GM21447 (cell line): Measurements from ENCODE around the gene APOB.
"Not testable (repeated sequence)": the region's sequence is repeated elsewhere in the genome, so short reads cannot be mapped to it uniquely, and the experiment has no call there.

Experiments used
- ATAC-seq: cut with Tn5 transposase; IDR thresholded peaks from one replicate; pipeline ENCODE4 v1.9.1; 2021; ENCODE audit not compliant: unreplicated experiment

Gene APOB

DNA sequence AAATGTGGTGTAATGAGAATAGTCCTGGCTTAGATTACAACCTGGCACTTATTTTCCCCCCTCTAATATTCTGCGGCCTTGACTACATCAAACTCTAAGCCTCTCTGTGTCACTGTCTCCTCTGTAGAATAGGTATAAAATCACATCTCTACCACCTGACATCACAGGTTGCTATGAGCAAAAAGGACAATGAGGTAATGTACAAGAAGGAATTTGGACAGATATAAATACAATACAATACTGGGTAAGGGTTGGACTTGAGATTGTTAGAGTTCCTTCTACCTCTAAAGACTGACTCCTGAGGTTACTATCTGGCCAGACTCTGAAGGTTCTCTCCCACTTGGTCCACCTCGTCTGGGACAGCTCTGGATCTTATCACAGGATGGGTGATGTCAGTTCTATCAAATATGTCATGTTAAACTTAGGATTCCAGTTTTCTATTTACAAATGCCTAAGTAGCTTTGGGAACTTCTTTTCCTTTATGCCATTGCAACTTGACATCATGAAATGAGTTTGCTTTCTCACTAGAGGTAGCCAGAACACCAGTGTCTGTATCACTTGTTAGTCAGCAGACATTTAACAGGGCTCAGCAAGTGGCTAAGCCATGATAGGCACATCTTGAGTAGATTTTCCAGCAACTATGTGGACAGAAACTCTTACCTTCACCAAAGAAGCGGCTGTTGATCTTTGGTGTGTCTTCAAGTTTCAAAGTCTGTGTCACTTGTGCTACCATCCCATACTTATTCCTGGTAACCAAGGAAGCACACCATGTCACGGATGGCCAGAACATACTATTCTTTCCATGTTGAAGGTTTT, 9.5 kb downstream of the APOB start:
- no peak for ATAC-seq

DNA sequence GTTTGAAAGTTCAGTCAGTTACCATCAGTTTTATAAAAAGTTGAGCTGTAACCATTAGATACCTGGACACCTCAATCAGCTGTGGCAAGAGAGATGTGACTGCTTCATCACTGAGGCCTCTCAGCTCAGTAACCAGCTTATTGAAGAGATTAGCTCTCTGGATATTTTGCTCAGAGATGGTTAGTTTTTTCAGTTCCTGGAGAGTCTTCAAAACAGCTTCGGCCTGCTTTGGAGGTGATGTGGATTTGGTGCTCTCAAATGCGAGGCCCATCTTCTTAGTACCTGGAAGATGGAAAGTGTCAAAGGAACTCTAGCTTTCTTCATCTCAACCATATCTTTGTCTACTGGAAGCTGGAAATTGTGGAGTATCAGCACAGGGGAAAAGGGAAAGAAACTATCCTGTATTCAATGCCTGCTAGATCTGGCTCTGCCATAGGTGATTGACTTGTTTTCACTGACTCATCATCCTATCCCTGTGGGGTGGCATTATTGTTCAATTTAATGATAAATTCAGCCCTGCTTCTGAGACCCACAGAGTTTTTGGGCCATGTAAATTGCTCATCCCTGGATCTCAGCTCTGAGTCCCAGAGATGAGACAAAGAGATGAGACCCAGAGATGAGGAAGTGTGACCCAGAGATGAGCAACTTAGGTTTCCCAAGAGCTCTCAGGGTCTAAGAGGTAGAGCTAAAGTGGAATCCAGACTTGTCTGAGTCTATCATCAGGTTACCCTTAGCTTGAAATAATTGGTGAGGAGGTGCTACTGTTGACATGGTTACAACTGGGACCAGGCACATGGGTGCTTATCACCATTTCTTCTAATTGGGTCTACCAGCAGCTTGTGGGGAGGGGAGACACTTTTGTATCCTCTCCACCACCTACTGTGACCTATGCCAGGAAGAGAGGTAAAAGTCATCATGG, 10.4 kb downstream of the APOB start:
- no peak for ATAC-seq

DNA sequence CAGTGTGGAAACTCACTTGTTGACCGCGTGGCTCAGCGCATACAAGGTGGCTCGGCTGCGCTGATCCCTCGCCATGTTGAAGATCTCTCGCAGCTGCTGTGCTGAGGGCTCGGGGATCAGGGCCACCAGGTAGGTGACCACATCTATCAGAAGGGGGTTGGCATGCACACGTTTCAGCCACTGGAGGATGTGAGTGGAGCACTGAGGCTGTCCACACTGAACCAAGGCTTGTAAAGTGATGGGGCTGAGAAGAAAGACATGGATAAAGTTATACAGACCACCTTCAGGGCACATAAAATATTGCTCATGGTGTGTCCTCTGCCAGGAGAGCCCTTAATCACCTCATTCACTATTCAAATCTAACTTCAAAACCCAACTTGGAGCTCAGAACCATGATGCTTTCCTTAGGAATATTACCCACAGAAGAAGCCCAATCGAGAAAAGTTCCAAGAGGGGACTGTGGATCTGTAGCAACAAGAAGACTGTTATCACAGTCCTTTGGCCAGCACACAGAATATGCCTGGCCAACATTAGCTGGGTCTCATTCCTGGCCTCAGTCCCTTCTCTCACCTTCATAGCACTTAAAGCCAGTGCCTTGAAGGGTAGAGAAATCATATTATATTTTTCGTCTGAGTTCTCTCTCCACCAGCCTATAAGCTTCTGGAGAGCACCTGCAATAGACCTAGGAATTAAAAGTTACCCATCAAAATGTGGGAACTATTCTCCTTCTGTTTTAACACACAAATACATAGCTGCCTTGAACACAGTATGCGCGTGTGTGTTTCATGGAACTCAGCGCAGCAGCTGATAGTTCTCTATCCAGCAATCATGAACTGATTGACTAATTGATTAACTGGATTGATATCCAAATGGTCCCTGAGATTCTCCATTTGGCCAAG, 11.3 kb downstream of the APOB start:
- ATAC-seq: no peak

DNA sequence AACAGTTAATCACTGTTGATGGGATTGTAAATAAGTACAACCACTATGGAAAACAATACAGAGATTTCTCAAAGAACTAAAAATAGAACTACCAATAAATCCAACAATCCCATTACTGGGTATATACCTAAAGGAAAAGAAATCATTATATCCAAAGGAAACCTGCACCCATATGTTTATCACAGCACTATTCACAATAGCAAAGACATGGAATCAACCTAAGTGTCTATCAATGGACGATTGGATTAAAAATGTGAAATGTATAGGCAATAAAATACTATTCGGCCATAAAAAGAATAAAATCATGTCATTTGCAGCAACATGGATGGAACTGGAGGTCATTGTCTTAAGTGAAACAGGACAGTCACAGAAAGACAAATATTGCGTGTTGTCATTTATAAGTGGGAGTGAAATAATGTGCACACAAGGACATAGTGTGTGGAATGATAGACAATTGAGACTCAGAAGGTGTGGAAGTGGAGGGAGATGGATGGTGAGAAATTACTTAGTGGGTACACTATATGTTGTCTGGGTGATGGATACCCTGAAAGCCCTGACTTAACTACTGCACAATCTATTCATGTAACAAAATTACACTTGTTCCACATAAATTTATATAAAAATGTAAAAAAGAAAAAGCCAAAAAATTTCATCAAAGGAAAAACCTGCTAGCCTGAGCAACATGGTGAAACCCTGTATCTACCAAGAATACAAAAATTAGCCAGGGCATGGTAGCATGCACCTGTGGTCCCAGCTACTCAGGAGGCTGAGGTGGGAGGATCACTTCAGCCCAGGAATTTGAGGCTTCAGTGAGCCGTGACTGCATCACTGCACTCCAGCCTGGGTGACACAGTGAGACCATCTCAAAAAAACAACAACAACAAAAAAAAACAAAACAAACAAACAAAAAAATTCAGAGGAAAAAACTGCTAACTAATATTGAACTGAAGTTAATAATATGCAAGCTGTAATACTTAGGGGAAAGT, 12.6 kb downstream of the APOB start:
- ATAC-seq: no peak

DNA sequence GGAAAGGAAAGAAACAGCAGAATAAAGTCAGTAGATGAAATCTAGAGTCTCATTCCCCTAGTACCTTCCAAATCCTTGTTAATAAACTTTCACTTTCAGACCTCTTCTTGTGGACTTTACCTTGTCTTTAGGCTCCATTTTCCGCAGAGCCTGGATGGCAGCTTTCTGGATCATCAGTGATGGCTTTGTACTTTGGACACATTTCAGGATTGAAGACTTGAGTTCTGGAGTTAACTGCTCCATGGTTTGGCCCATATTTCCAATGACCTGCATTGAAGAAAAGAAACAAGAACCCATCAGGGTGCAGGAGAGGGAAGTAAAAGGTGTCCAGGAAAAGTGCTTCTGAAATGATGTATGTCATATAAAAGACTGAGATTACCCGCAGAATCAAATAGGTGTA, 14.4 kb downstream of the APOB start:
- ATAC-seq: no peak

DNA sequence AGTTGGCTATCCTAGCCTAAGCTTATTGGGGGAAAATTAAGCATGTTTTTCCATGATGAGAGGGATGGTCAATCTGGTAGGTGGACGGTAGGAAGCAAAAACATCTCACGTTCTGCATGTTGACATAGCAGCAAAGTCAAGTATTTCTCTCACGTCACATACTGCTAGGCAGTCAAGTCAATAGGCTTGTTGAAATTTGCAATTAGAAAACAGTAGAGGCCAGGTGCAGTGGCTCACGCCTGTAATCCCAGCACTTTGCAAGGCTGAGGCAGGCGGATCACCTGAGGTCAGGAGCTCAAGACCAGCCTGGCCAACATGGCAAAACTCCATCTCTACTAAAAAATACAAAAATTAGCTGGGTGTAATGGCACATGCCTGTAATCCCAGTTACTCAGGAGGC, 14.9 kb downstream of the APOB start:
- ATAC-seq: not testable (repeated sequence)

DNA sequence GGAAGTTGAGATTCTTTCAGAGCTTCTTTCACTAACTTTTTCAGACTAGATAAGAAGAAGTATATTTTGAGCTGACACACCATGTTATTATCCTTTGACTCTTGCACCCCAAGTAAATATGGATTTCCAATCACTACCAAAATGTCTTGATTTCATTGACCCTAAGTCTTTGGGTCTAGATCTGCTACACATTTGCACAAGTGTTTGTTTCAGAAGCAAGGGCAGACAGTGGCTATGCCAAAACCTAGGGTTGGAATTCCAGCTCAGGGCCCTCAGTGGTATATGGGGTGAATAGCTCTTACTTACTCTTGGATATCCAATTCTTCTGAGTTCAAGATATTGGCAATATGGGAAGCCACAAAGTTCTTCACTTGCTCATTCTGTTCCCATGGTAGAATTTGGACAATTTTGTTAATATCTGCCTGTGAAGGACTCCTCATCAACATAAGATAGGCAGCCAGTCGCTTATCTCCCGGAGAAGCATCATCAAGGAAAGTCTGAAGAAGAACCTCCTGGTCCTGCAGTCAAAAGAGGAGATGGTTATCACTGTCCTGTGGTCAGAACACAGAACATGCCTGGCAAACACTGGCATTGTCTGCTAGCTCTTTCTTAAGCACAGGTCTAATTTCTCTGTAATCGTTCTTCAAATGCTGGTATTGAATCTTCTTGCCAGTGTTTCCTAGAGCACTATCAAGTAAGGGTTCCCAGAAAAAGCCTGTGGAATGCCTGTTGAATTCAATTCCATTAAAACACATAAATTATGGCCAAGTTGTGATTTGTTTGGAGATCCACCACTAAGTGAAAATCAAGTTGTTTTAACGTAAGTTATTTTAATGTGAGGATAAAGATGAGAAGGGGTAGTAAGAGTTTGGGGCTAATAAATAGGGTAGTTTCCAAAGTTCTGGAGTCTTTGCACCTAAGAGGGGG, 15.6 kb downstream of the APOB start:
- no peak for ATAC-seq

DNA sequence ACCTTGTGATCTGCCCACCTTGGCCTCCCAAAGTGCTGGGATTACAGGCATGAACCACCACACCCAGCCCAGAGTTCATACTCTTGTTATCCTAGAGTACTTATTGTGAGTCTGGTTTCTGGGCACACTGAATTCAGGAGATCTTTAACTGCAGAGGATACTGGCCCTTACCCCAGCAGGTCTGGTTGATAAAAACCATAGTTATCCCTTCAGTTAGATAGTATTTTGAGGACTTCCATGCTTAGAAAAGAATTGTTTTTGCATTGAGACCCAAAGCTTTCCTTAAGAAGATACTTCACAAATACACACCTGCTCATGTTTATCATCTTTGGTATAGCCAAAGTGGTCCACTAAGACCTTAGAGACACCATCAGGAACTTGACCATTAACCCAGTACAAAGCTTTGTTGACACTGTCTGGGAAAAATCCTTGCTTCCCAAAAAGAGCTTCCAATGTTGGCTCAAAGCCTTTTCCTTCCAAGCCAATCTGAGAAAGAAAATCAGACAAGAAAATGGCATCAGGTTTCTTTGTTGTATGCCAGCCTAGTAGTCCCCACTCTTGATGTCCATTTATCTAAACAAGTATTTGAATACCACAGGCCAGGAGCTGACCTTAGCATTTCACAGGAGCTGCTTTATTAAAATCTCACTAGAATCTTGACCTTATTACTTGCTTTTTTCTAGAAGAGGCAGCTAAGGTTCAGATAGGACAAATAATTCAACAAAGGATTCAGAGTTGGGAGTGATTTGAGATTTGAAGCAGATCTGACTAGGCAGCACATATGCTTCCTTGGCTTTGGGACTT, 17.2 kb downstream of the APOB start:
- no peak for ATAC-seq

DNA sequence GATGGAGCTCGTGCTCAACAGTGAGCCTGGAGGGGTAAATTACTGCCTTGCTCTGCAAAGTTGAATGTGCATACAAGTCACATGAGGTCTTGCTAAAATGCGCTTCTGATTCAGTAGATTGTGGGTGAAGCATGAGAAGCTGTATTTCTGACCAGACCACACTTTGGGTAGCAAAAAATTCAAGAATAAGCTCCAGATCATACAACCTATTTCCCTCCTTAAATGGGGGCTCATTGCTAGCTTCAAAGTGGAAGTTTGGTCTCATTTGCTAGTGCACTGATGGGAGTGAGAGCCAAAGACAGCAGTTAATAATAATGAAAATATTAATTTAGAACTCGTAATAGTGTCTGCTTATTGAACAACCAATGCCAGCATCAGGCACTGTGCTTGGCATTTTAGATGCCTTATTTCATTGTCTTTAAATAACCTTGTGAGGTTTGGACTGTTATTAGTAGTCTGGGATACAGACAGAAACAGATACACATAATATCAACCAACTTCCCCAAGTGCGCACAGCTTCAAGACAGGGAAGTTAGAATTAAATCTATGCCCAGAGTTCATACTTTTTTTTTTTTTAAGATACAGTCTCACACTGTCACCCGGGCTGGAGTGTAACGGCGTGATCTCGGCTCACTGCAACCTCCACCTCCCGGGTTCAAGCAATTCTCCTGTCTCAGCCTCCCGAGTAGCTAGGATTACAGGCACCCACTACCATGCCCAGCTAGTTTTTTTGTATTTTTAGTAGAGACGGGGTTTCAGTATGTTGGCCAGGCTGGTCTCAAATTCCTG, 18.0 kb downstream of the APOB start:
- no peak for ATAC-seq

DNA sequence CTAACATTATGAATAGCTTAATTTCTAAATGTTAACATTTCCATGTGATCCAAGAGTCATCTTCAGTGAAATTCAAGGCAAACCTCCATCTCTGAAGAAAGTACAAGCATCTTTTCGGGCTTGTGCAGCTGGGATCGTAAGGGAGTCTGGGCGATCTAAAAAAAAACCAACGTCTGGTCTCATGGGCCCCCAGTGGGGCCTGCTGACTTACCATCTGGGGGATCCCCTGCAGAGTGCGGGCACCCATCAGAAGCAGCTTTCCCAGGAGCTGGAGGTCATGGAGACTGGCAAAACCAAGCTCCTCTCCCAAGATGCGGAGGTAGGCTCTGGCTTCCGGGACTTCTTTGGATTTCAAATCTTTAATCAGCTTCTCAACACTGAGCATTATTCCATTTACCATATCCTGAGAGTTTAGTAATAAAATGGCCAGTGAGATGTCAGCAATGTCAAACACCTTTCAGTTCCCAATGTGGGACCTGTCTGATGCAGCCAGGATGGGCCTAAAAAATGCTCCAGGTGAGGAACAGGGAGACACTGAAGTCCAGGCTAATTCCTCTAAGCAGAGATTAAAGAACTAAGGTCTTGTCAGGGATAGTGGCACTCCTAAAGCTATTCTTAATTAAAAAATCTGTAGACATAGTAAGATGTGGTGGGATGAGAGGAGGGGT, 19.0 kb downstream of the APOB start:
- ATAC-seq: no peak

DNA sequence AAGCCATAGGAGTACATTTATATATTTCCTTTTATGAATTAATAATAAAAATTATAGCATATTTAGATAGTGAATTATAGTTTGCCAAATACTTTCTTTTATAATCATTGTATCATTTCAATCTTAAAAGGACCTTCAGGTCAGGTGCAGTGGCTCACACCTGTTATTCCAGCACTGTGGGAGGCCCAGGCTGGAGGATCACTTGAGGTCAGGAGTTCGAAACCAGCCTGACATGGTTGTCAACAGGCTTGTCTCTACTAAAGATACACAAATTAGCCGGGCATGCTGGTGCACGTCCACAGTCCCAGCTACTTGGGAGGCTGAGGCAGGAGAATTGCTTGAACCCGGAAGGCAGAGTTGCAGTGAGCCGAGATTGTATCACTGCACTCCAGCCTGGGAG, 19.7 kb downstream of the APOB start:
- ATAC-seq: no peak

DNA sequence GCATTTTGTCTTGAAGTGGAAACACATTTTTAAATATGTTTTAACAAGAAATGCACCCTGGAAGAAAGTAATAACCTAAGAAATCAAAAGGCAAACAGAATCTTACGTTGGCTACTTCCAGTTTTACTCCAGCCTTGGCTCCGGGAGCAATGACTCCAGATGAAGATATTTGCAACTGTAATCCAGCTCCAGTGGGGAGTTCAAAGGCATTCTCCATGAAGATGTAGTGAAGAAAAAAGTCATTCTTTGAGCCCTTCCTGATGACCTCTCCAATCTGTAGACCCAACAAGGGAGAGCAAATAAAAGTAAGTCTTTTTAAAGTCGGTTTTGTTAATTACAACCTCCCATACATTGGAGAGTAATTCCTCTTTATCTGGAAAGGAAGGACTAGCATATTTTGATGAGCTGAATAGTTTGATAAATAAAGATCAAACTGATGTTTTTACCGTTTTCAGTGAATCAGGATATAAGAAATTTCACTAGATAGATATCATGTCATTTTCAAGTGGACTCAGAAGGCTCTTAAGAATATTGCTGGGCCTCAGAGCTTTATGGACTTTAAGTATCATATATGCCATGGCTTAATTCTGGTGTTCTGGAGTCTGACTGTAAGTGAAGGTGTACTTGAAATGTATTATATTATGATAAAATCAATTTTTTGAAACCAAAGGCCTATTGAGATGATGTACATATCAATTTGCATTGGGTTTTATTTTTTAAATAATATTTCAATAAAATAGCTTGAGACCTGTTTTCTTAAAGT, 20.3 kb downstream of the APOB start:
- no peak for ATAC-seq

DNA sequence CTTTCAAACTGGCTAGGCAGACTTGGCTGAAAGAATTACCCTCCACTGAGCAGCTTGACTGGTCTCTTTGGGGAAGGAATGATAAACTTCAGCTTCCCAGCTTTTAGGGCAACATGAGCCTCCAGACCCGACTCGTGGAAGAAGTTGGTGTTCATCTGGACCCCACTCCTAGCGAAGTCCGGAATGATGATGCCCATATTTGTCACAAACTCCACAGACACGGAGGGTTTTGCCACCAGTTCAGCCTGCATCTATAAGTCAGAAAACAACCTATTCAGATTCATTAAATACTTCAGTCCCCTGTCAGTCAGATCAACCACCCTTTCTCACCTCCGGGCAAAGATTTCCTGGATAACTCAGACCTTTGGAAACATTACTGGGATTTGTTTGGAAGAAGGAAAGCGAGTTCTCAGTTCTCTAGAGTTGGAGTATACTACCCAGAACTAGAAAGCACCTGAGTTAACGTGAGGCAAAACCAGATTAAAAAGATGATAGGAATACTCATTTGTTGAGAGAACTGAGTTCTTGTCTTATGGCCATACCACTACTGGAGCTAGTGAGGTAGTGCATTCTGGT, 21.0 kb downstream of the APOB start:
- no peak for ATAC-seq

DNA sequence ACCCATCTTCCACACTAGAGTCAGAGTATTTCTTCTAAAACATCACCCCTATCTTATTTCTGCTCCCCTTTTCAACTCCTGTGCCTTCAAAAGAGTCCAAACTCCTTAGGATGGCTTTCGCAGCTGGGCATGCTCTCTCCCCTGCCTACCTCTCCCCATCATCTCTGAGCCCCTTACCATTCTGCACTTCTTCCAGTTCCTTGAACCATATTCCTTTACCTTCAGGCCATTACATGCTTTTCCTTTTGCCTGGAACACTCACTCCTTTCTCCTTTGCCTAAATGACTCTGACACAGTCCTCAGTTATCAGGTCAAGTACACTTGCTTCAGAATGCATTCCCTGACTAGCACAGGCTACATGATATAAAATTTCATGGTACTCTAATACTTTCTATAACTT, 22.4 kb downstream of the APOB start:
- no peak for ATAC-seq

DNA sequence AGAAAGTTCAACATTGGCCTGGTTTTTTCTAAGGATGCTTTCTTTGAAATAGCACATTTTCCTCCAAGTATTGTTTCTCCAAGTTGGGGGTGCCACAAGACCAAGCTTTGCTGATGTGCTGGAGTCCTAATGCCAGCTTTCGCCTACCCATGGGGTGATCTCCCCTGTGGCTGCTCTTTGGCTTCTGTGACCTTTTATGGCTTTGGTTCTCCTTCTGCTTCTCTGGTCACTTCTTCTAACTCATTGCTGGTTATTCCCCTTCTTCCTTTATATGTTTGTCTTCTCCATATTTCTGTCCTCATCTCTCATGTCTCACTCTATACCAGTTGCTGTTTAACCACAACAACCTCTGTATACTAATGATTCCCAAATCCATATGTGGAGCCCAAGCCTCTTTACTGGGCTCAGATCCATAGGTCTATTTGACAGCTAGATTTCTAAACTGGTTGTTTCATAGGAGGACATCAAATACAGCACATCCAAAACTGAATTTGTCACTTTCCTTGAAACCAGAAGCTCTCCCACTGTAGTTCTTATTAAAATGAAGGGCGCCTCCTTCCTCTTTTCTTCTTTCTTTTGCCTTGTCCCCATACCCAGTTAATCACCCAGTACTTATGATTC, 23.1 kb downstream of the APOB start:
- ATAC-seq: no peak
